ENCODE data around the gene DIS3L2.

DIS3L2 gene

DNA sequence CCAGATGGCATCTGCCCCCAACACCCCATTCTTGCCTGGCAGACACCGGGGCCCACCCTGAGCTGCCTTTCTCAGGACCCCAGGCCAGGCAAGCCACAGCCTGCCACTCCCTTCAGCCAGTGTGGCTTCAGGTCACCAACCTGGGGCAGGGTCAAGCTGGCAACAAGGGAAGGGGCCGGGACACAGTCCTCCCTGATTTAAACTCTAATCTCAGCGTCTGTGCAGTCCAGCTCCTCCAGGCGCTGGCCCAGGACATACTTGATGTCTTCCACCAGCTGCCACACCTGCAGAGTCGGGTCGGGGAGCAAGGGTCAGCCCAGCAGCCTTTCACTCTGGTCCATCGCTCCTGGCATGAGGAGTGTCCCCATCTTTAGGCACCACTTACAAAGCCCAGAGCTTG, 388.0 kb downstream of the DIS3L2 start:
- Histone ChIP-seq H3K36me3 (ENCODE audit: insufficient read depth, low read length) (no peaks in the 10 kb centered on the region), H3K79me2 (ENCODE audit: insufficient read depth, low read length) (no peaks in the 10 kb centered on the region), H3F3A (ENCODE audit: low read depth) (no peaks in the 10 kb centered on the region), H3K4me1 (ENCODE audit: insufficient read depth, low read length, poor library complexity, severe bottlenecking) (peaks cover 7% of the 10 kb centered on the region), H3K9me2 (replicated peaks; ENCODE audit: low read depth, low read length) (no peaks in the 10 kb centered on the region), H3K9me3 (ENCODE audit: insufficient read depth, low read depth, low read length) (no peaks in the 10 kb centered on the region), H2AFZ (ENCODE audit: low read length) (no peak overlapping the region), H3K27me3 (ENCODE audit: insufficient read depth, low read length, poor library complexity, severe bottlenecking) (no peaks in the 10 kb centered on the region), H3K4me2 (ENCODE audit: low read depth, low read length, poor library complexity, severe bottlenecking) (peak overlapping the region; percentile 12), H3K4me3 (ENCODE audit: low read length, poor library complexity, severe bottlenecking) (no peak overlapping the region), H4K20me1 (ENCODE audit: insufficient read depth, low read length, poor library complexity, severe bottlenecking) (no peaks in the 10 kb centered on the region), H3K9ac (ENCODE audit: low read depth, low read length, poor library complexity, severe bottlenecking) (no peak overlapping the region)
- TF ChIP-seq, protein P1, sequence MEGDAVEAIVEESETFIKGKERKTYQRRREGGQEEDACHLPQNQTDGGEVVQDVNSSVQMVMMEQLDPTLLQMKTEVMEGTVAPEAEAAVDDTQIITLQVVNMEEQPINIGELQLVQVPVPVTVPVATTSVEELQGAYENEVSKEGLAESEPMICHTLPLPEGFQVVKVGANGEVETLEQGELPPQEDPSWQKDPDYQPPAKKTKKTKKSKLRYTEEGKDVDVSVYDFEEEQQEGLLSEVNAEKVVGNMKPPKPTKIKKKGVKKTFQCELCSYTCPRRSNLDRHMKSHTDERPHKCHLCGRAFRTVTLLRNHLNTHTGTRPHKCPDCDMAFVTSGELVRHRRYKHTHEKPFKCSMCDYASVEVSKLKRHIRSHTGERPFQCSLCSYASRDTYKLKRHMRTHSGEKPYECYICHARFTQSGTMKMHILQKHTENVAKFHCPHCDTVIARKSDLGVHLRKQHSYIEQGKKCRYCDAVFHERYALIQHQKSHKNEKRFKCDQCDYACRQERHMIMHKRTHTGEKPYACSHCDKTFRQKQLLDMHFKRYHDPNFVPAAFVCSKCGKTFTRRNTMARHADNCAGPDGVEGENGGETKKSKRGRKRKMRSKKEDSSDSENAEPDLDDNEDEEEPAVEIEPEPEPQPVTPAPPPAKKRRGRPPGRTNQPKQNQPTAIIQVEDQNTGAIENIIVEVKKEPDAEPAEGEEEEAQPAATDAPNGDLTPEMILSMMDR (conservative IDR thresholded peaks at IDR 0.05; ENCODE audit: low read length) = no peak
- no peak for TF ChIP-seq EZH2phosphoT487 (IDR thresholded peaks at IDR 0.05; ENCODE audit: borderline replicate concordance)

DNA sequence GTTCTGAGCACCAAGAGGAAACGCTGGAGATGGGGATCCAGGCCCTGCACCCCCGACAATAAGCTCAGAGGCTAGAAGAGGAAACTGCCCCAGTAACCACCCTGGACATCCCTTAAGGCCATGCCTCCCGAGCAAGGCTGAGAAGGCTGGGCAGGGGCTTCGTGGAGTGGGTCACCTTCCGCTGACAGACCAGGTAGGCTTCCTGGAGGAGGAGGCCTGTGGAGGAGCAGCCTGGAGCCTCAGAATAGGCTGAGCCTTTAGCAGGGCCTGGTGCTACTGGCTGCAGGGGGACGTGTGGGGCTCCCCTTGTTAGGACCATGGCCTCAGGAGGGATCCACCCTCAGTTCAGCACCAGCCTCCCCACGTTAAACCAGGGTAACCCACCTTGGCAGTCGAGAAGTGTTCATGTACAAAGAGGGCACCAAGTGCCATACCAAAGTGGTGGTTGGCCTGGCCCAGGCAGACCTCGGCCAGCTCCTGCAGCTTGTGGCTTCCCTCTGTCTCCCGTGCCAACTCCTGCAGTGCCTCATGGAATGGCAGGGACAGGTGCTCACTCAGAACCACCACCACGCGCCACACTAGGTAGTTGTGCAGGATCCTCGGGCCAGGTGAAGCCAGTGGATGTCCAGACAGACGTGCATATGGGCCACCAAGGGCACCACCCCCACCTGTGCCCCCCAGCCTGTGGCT, 388.6 kb downstream of the DIS3L2 start:
- TF ChIP-seq EZH2phosphoT487 (IDR thresholded peaks at IDR 0.05; ENCODE audit: borderline replicate concordance) = no peak
- TF ChIP-seq, protein P1 (conservative IDR thresholded peaks at IDR 0.05; ENCODE audit: low read length) = no peak
- Histone ChIP-seq H3K79me2 (ENCODE audit: insufficient read depth, low read length) (no peaks in the 10 kb centered on the region), H4K20me1 (ENCODE audit: insufficient read depth, low read length, poor library complexity, severe bottlenecking) (no peaks in the 10 kb centered on the region), H3K4me2 (ENCODE audit: low read depth, low read length, poor library complexity, severe bottlenecking) (no peak overlapping the region), H3F3A (ENCODE audit: low read depth) (no peaks in the 10 kb centered on the region), H3K27me3 (ENCODE audit: insufficient read depth, low read length, poor library complexity, severe bottlenecking) (no peaks in the 10 kb centered on the region), H3K9me2 (replicated peaks; ENCODE audit: low read depth, low read length) (no peaks in the 10 kb centered on the region), H3K36me3 (ENCODE audit: insufficient read depth, low read length) (no peaks in the 10 kb centered on the region), H3K4me3 (ENCODE audit: low read length, poor library complexity, severe bottlenecking) (no peak overlapping the region), H3K9me3 (ENCODE audit: insufficient read depth, low read depth, low read length) (no peaks in the 10 kb centered on the region), H2AFZ (ENCODE audit: low read length) (no peak overlapping the region), H3K9ac (ENCODE audit: low read depth, low read length, poor library complexity, severe bottlenecking) (no peak overlapping the region), H3K4me1 (ENCODE audit: insufficient read depth, low read length, poor library complexity, severe bottlenecking) (peaks cover 7% of the 10 kb centered on the region)

DNA sequence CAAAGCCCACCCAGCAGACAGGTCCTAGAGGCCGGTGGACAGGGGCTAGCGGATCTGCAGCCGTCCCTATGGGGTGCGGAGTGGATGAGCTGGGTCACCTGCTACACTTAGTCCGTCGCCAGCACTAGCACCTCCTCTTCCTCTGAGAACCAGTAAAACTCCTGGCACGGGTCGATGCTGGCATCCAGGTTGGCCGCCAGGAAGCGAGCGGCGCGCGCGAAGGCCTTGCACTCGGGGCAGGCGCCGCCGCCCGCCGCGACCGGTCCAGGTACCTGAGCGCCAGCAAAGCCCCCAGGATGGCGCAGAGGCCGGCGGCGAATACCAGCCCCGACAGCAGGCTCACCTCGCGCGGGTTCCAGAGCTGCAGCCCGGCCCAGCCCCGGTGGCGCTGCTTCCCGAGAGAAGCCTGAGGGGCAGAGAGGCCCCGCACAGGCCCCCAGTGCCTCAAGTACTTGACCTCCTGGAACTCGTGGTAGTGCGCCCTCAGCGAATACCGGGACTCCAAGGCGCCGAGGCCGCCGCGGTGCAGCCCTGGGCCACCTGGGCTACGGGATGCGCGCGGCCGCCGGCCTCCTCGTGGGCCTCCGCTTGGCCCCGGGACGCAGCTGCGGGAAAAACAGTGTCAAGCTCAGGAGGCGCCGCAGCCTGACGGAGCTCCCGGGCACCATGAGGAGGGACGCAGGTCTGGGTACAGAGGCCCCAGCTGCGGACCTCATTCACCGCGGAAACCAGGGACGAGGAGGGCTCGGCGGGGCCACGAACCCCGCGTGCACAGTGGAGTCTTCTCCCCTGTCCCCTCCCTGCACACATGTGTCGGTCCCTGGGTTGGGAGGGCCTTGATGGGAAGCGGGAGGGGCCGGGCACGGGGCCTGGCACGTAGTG, 389.5 kb downstream of the DIS3L2 start:
- H3K9me2 ChIP-seq (replicated peaks; ENCODE audit: low read depth, low read length) = no peaks in the 10 kb centered on the region
- TF ChIP-seq, protein P1 (conservative IDR thresholded peaks at IDR 0.05; ENCODE audit: low read length) = no peak
- no peak for TF ChIP-seq EZH2phosphoT487 (IDR thresholded peaks at IDR 0.05; ENCODE audit: borderline replicate concordance)
- H3K79me2 ChIP-seq (ENCODE audit: insufficient read depth, low read length) = no peaks in the 10 kb centered on the region
- H3K4me1 ChIP-seq (ENCODE audit: insufficient read depth, low read length, poor library complexity, severe bottlenecking) = peaks cover 7% of the 10 kb centered on the region
- H4K20me1 ChIP-seq (ENCODE audit: insufficient read depth, low read length, poor library complexity, severe bottlenecking) = no peaks in the 10 kb centered on the region
- no peak overlapping the region for H3K9ac ChIP-seq (ENCODE audit: low read depth, low read length, poor library complexity, severe bottlenecking)
- no peaks in the 10 kb centered on the region for H3K27me3 ChIP-seq (ENCODE audit: insufficient read depth, low read length, poor library complexity, severe bottlenecking)
- no peak overlapping the region for H2AFZ ChIP-seq (ENCODE audit: low read length)
- no peaks in the 10 kb centered on the region for H3K9me3 ChIP-seq (ENCODE audit: insufficient read depth, low read depth, low read length)
- no peak overlapping the region for H3K4me2 ChIP-seq (ENCODE audit: low read depth, low read length, poor library complexity, severe bottlenecking)
- H3F3A ChIP-seq (ENCODE audit: low read depth) = no peaks in the 10 kb centered on the region
- H3K4me3 ChIP-seq (ENCODE audit: low read length, poor library complexity, severe bottlenecking) = no peak overlapping the region
- no peaks in the 10 kb centered on the region for H3K36me3 ChIP-seq (ENCODE audit: insufficient read depth, low read length)
